Motor neuron (in vitro differentiated cells): ENCODE data around the gene POLD1. TPM values are rescaled to one million over a fixed set of nuclear protein-coding genes. Genes with fewer than 3 reads are reported as not detected.
A peak's percentile ranks its signal among the peaks of the same experiment; 100 is the strongest.

Experiments
- ATAC-seq, 8 experiments: fragments of 200-7000 bp; cut with Tn5 transposase; replicated peaks in 6 of 8; 2 replicates each; pipeline ENCODE4 v1.8.0; 2021; ENCODE audit warnings: mild to moderate bottlenecking in 8 of 8, moderate library complexity in 8 of 8
- H3K27ac ChIP-seq, 2 donors: fragments of 250-450 bp; sonication (Bioruptor Pico); 2 replicates each; pipeline ENCODE4 v1.9.0; 2021; ENCODE audit warnings: antibody characterized with exemption in 2 of 2, mild to moderate bottlenecking in 2 of 2, moderate library complexity in 1 of 2
- H3K4me1 ChIP-seq, 2 donors: fragments of 250-450 bp; sonication (Bioruptor Pico); replicated peaks in 1 of 2; 2 replicates each; pipeline ENCODE4 v1.6.1; 2021; ENCODE audit warnings: antibody characterized with exemption in 2 of 2, mild to moderate bottlenecking in 2 of 2, moderate library complexity in 1 of 2
- H3K4me3 ChIP-seq, 5 donors: fragments of 250-450 bp; sonication (Bioruptor Pico); 2 replicates each; pipeline ENCODE4 v1.9.0; 2021; ENCODE audit warnings: antibody characterized with exemption in 5 of 5, mild to moderate bottlenecking in 5 of 5, moderate library complexity in 4 of 5
- WGBS, 10 experiments: fragments of 450-650 bp; shearing (Covaris generic); methylation state at CpG; one replicate each; pipeline ENCODE4 v1.0.0; 2022; 5-methylcytosine and 5-hydroxymethylcytosine counted together
- in situ Hi-C, 9 experiments: fragments of 400-800 bp; cut with MboI; loops; one replicate each; pipeline ENCODE4 v1.15.0; 2021; ENCODE audit warnings: low sequenced_read_pairs in 9 of 9, low pct_unique_long_range_greater_than_20kb in 2 of 9; ENCODE audit not compliant: unreplicated experiment in 9 of 9
- total RNA-seq, 8 experiments: library from RNA; unstranded; fragments of 300-600 nt; gene quantifications; 2 replicates each; pipeline versions ENCODE4 v1.2.3 to v1.2.4, GENCODE V29; 2022

POLD1 gene
- total RNA-seq, 8 experiments from 2014 or later = 6.2 to 56.0 (median 12.7) TPM

GRCh38 chr19:50449236-50449899 is 65.2 kb downstream of the POLD1 start:
- no peaks in the 10 kb centered on the region for H3K4me1 ChIP-seq
- WGBS, 10 experiments = 35 to 90% (median 60%) methylated on average over 2 to 7 of the region's 14 CpGs; no CpG with 5 or more reads in 4 of the 10 experiments
- H3K4me3 ChIP-seq = no peak overlapping the region
- in situ Hi-C loops = no loop called here
- ATAC-seq = no peak
- H3K27ac ChIP-seq = no peak overlapping the region

DNA sequence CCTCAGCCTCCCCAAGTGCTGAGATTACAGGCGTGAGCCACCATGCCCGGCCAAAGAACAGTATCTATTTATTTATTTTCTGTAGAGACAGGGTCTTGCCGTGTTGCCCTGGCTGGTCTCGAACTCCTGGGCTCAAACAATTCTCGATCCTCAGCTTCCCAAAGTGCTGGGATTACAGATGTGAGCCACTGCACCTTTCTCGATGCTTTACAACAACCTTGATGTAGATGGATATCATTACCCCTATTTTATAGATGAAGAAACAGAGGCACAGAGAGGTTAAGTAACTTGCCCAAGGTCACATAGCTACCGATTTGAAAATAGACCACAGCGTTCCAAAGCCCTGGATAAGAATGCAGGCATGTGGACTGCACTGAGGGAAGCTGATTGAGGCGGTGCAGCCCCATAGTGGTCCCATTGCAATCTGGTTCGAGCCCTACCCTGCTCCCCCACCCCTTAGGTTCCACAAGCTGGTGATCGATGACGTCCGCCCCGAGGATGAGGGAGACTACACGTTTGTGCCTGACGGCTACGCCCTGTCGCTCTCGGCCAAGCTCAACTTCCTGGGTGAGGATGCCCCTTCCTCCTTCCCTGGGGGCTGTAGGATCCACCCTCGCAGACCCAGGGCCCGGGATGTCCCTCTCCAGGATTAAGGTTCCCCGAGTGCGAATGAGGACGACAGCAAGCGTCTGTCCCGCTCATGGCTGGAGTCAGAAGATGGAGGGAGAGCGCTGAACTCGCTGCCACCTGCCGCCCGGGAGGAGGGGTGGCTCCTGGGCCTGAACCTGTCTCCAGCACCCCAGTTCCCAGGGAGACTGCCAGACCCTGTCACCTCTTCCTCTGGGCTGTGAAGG is 66.4 kb downstream of the POLD1 start:
- 47 to 100% (median 65%) methylated on average over 1 to 10 of the region's 30 CpGs; no CpG with 5 or more reads in 2 of the 10 experiments for WGBS, 10 experiments
- in situ Hi-C loops = loop anchor here in 2 of 9 experiments (25.0 kb wide), 1 partner anchor 88 kb away; the partner anchor contains the start of gene NAPSA (in 2 of the 2)
- no peak overlapping the region for H3K4me3 ChIP-seq
- H3K4me1 ChIP-seq = no peaks in the 10 kb centered on the region
- H3K27ac ChIP-seq = no peak overlapping the region
- ATAC-seq = no peak

GRCh38 chr19:50451223-50451534 is 67.0 kb downstream of the POLD1 start:
- no peak for ATAC-seq
- in situ Hi-C loops = loop anchor here in 2 of 9 experiments (25.0 kb wide), 1 partner anchor 89 kb away; the partner anchor contains the start of gene NAPSA (in 2 of the 2)
- H3K4me1 ChIP-seq = no peaks in the 10 kb centered on the region
- no peak overlapping the region for H3K4me3 ChIP-seq
- WGBS, 10 experiments = no CpG with 5 or more reads among the region's 13 CpGs
- no peak overlapping the region for H3K27ac ChIP-seq

- no peak for ATAC-seq
- Histone ChIP-seq H3K4me1 (no peaks in the 10 kb centered on the region), H3K4me3 (no peak overlapping the region), H3K27ac (no peak overlapping the region)
- in situ Hi-C loops = loop anchor here in 2 of 9 experiments (25.0 kb wide), 1 partner anchor 91 kb away; the partner anchor contains the start of gene NAPSA (in 2 of the 2)
- WGBS, 10 experiments = 92 to 100% (median 100%) methylated on average over 2 of the region's 3 CpGs; no CpG with 5 or more reads in 7 of the 10 experiments
Observed at GRCh38 chr19:50453243-50453642, 69.1 kb downstream of the POLD1 start.

DNA sequence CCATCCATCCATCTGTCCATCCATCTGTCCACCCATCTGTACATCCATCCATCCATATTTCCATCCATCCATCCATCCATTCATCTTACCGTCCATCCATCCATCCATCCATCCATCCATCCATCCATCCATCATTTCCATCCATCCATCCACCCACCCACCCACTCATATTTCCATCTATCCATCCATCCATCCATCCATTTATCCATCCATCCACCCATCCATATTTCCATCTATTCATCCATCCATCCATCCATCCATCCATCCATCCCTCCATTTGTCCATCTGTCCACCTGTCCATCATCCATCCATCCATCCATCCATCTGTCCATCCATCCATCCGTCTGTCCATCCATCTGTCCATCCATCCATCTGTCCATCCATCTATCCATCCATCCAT is 71.8 kb downstream of the POLD1 start:
- 0 to 76% (median 25%) methylated on average over 1 to 2 of the region's 2 CpGs; no CpG with 5 or more reads in 3 of the 10 experiments for WGBS, 10 experiments
- in situ Hi-C loops = loop anchor here in 2 of 9 experiments (25.0 kb wide), 1 partner anchor 94 kb away; the partner anchor contains the start of gene NAPSA (in 2 of the 2)
- Histone ChIP-seq H3K27ac (no peak overlapping the region), H3K4me1 (no peaks in the 10 kb centered on the region), H3K4me3 (no peak overlapping the region)
- no peak for ATAC-seq

- Histone ChIP-seq H3K4me1 (no peaks in the 10 kb centered on the region), H3K27ac (no peak overlapping the region), H3K4me3 (no peak overlapping the region)
- 20 to 80% (median 57%) methylated on average over 1 to 3 of the region's 5 CpGs; no CpG with 5 or more reads in 4 of the 10 experiments for WGBS, 10 experiments
- ATAC-seq = no peak
- in situ Hi-C loops = loop anchor here in 2 of 9 experiments (25.0 kb wide), 1 partner anchor 95 kb away; the partner anchor contains the start of gene NAPSA (in 2 of the 2)
Observed at GRCh38 chr19:50457300-50457699, 73.2 kb downstream of the POLD1 start.

GRCh38 chr19:50458396-50459066 is 74.4 kb downstream of the POLD1 start:
- H3K27ac ChIP-seq = no peak overlapping the region
- no peaks in the 10 kb centered on the region for H3K4me1 ChIP-seq
- WGBS, 10 experiments = 3 to 79% (median 49%) methylated on average over 1 to 18 of the region's 50 CpGs; no CpG with 5 or more reads in 3 of the 10 experiments
- in situ Hi-C loops = loop anchor here in 2 of 9 experiments (25.0 kb wide), 1 partner anchor 96 kb away; the partner anchor contains the start of gene NAPSA (in 2 of the 2)
- no peak for ATAC-seq
- H3K4me3 ChIP-seq = no peak overlapping the region

DNA sequence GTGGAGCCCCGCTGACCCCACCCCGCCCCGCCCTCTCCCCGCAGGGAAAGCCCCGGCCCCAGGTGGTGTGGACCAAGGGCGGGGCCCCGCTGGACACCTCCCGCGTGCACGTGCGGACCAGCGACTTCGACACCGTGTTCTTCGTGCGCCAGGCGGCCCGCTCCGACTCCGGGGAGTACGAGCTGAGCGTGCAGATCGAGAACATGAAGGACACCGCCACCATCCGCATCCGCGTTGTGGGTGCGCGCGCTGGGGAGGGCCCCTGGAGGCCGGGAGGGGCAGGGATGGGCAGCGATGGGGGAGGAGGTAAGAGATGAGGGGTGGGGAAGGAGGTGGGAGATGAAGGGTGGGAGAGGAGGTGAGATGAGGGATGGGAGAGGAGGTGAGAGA is 74.9 kb downstream of the POLD1 start:
- Histone ChIP-seq H3K4me3 (no peak overlapping the region), H3K27ac (no peak overlapping the region), H3K4me1 (no peaks in the 10 kb centered on the region)
- in situ Hi-C loops = loop anchor here in 2 of 9 experiments (25.0 kb wide), 1 partner anchor 97 kb away; the partner anchor contains the start of gene NAPSA (in 2 of the 2)
- no peak for ATAC-seq
- 77% methylated on average over 7 of the region's 32 CpGs; no CpG with 5 or more reads in 9 of the 10 experiments for WGBS, 10 experiments

DNA sequence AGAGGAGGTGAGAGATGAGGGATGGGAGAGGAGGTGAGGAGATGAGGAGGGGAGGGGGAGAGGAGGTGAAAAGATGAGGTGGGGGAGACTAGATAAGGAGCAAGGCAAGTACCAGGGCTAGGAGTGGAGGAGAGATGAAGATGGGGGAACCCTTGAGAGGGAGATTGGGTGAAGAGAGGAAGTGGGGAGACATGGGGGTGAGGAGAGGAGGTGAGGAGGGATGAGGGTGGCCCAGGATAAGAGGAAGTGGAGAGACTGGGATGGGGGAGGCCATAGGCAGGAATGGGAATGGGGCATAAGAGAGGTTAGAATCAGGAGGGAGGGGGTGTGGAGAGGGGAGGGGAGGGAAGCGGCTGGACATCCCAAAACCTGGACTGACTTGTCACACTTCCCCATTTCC is 75.5 kb downstream of the POLD1 start:
- no peak for ATAC-seq
- no peaks in the 10 kb centered on the region for H3K4me1 ChIP-seq
- in situ Hi-C loops = loop anchor here in 3 of 9 experiments (10.0 to 25.0 kb wide), 2 partner anchors 95 to 97 kb away; partner anchors contain the start of gene NAPSA (in 3 of the 3)
- no peak overlapping the region for H3K4me3 ChIP-seq
- WGBS, 10 experiments = no CpG with 5 or more reads among the region's 1 CpG
- H3K27ac ChIP-seq = no peak overlapping the region

DNA sequence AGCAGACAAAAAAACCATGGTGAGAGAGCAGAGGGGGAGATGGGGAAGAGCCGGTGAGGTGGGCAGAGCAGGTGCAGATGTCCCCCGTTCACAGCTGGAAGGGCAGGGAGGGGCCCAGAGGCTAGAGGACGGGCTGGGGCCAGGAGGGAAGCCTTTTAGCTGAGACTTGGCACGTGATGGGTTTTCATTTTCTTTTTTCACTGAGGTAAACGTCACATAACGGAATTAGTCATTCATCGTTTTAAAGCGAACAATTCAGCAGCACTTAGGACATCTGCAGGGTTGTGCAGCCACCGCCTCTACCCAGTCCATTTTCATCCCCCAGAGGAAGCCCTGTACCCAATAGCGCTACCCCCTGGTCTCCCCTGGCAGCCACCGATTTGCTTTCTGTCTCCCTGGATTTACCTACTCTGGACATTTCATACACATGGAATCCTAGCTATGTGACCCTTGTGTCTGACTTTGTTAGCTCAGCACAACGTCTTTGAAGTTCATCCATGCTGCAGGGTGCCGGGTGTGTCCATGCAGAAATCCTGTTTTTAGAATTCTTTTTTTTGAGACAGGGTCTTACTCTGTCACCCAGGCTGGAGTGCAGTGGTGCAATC is 76.1 kb downstream of the POLD1 start:
- in situ Hi-C loops = loop anchor here in 3 of 9 experiments (10.0 to 25.0 kb wide), 2 partner anchors 95 to 98 kb away; partner anchors contain the start of gene NAPSA (in 3 of the 3)
- Histone ChIP-seq H3K4me1 (peaks cover 0 to under 1% of the 10 kb centered on the region in 2 donors), H3K4me3 (no peak overlapping the region), H3K27ac (no peak overlapping the region)
- WGBS, 10 experiments = 10 to 70% (median 59%) methylated on average over 1 to 11 of the region's 13 CpGs; no CpG with 5 or more reads in 2 of the 10 experiments
- ATAC-seq = peak in 7 of 8 experiments; percentile 41 to 84 (median 67)

GRCh38 chr19:50461066-50461875 is 77.1 kb downstream of the POLD1 start:
- in situ Hi-C loops = loop anchor here in 3 of 9 experiments (10.0 to 25.0 kb wide), 2 partner anchors 96 to 99 kb away; partner anchors contain the start of gene NAPSA (in 3 of the 3)
- no peak overlapping the region for H3K4me3 ChIP-seq
- H3K4me1 ChIP-seq = peaks cover 8 to 10% of the 10 kb centered on the region in 2 donors
- H3K27ac ChIP-seq = no peak overlapping the region
- 0 to 36% (median 20%) methylated on average over 1 to 16 of the region's 28 CpGs; no CpG with 5 or more reads in 2 of the 10 experiments for WGBS, 10 experiments
- peak; percentile 17 to 83 (median 34) for ATAC-seq
